GM23338 (cell line): ENCODE results near the gene ABHD10.

ENCODE experiments used
- CREB1 ChIP-seq: fragments of 250-450 bp; sonication (Bioruptor Pico); IDR thresholded peaks from 2 replicates; pipeline ENCODE4 v1.5.0; 2020; ENCODE audit warnings: low read depth, mild to moderate bottlenecking, moderate library complexity
- CTCF ChIP-seq, 2 experiments: fragments of 200-600 bp in 1 of 2; sonication (generic) in 1 of 2; conservative IDR thresholded peaks; 2 replicates each; pipeline versions ENCODE4 v1.5.1 to v1.6.1; 2016 to 2017; ENCODE audit warnings: antibody characterized with exemption in 2 of 2, low read depth in 2 of 2, mild to moderate bottlenecking in 2 of 2, moderate library complexity in 1 of 2
- EZH2 ChIP-seq: fragments of 200-600 bp; sonication (generic); IDR thresholded peaks from one replicate; pipeline ENCODE4 v1.8.0; 2017; ENCODE audit warnings: antibody characterized with exemption, mild to moderate bottlenecking, low read depth; ENCODE audit not compliant: unreplicated experiment
- POLR2AphosphoS5 ChIP-seq: IDR thresholded peaks from 2 replicates; pipeline ENCODE4 v1.6.1; 2016; ENCODE audit warnings: antibody characterized with exemption, low read depth

- TF ChIP-seq EZH2 (no peak), CTCF (conservative IDR thresholded peaks at IDR 0.05; ENCODE audit: low read depth in 2 of 2) (no peak), CREB1 (CRISPR knock-in tag) (no peak), POLR2AphosphoS5 (no peak)
Observed at GRCh38 chr3:112000367-112000771, 21.5 kb downstream of the ABHD10 start.
